ENCODE measurements around the gene C11orf65.

The C11orf65 gene

GRCh38 chr11:108345767-108346166 lies 121.6 kb downstream of the C11orf65 start:
- Histone ChIP-seq H3K36me3 (ENCODE audit: control insufficient read depth, insufficient read depth, low read length) (no peaks in the 10 kb centered on the region), H3K9ac (ENCODE audit: low read depth, low read length) (no peak overlapping the region), H3K4me1 (ENCODE audit: control insufficient read depth, insufficient read depth, low read length) (peaks cover 6% of the 10 kb centered on the region), H3K27me3 (ENCODE audit: control insufficient read depth, insufficient read depth, low read length) (no peaks in the 10 kb centered on the region), H3K9me3 (ENCODE audit: control insufficient read depth, insufficient read depth, low read length) (no peaks in the 10 kb centered on the region), H3K4me3 (ENCODE audit: low read depth, low read length) (no peak overlapping the region)

GRCh38 chr11:108343714-108344113 lies 123.6 kb downstream of the C11orf65 start:
- H3K27me3 ChIP-seq (ENCODE audit: control insufficient read depth, insufficient read depth, low read length), result no peaks in the 10 kb centered on the region
- H3K9me3 ChIP-seq (ENCODE audit: control insufficient read depth, insufficient read depth, low read length), result no peaks in the 10 kb centered on the region
- no peaks in the 10 kb centered on the region for H3K36me3 ChIP-seq (ENCODE audit: control insufficient read depth, insufficient read depth, low read length)
- no peak overlapping the region for H3K9ac ChIP-seq (ENCODE audit: low read depth, low read length)
- no peak overlapping the region for H3K4me3 ChIP-seq (ENCODE audit: low read depth, low read length)
- peaks cover 15% of the 10 kb centered on the region for H3K4me1 ChIP-seq (ENCODE audit: control insufficient read depth, insufficient read depth, low read length)

- no peak overlapping the region for H3K4me3 ChIP-seq (ENCODE audit: low read depth, low read length)
- no peak overlapping the region for H3K9ac ChIP-seq (ENCODE audit: low read depth, low read length)
- H3K9me3 ChIP-seq (ENCODE audit: control insufficient read depth, insufficient read depth, low read length), result no peaks in the 10 kb centered on the region
- no peaks in the 10 kb centered on the region for H3K27me3 ChIP-seq (ENCODE audit: control insufficient read depth, insufficient read depth, low read length)
- no peaks in the 10 kb centered on the region for H3K36me3 ChIP-seq (ENCODE audit: control insufficient read depth, insufficient read depth, low read length)
- H3K4me1 ChIP-seq (ENCODE audit: control insufficient read depth, insufficient read depth, low read length), result peaks cover 15% of the 10 kb centered on the region
Observed at GRCh38 chr11:108341654-108342053, 125.7 kb downstream of the C11orf65 start.

GRCh38 chr11:108340973-108341372 lies 126.4 kb downstream of the C11orf65 start:
- H3K4me1 ChIP-seq (ENCODE audit: control insufficient read depth, insufficient read depth, low read length), result peaks cover 15% of the 10 kb centered on the region
- H3K9ac ChIP-seq (ENCODE audit: low read depth, low read length), result no peak overlapping the region
- no peak overlapping the region for H3K4me3 ChIP-seq (ENCODE audit: low read depth, low read length)
- H3K27me3 ChIP-seq (ENCODE audit: control insufficient read depth, insufficient read depth, low read length), result no peaks in the 10 kb centered on the region
- no peaks in the 10 kb centered on the region for H3K36me3 ChIP-seq (ENCODE audit: control insufficient read depth, insufficient read depth, low read length)
- no peaks in the 10 kb centered on the region for H3K9me3 ChIP-seq (ENCODE audit: control insufficient read depth, insufficient read depth, low read length)

- no peaks in the 10 kb centered on the region for H3K27me3 ChIP-seq (ENCODE audit: control insufficient read depth, insufficient read depth, low read length)
- H3K36me3 ChIP-seq (ENCODE audit: control insufficient read depth, insufficient read depth, low read length), result no peaks in the 10 kb centered on the region
- no peak overlapping the region for H3K4me3 ChIP-seq (ENCODE audit: low read depth, low read length)
- no peak overlapping the region for H3K9ac ChIP-seq (ENCODE audit: low read depth, low read length)
- H3K9me3 ChIP-seq (ENCODE audit: control insufficient read depth, insufficient read depth, low read length), result no peaks in the 10 kb centered on the region
- peaks cover 15% of the 10 kb centered on the region for H3K4me1 ChIP-seq (ENCODE audit: control insufficient read depth, insufficient read depth, low read length)
Observed at GRCh38 chr11:108338750-108339149, 128.6 kb downstream of the C11orf65 start.

- Histone ChIP-seq H3K4me3 (ENCODE audit: low read depth, low read length) (no peak overlapping the region), H3K36me3 (ENCODE audit: control insufficient read depth, insufficient read depth, low read length) (no peaks in the 10 kb centered on the region), H3K9me3 (ENCODE audit: control insufficient read depth, insufficient read depth, low read length) (no peaks in the 10 kb centered on the region), H3K9ac (ENCODE audit: low read depth, low read length) (no peak overlapping the region), H3K27me3 (ENCODE audit: control insufficient read depth, insufficient read depth, low read length) (no peaks in the 10 kb centered on the region), H3K4me1 (ENCODE audit: control insufficient read depth, insufficient read depth, low read length) (no peaks in the 10 kb centered on the region)
Observed at GRCh38 chr11:108333403-108333899, 133.9 kb downstream of the C11orf65 start.
